NCI-H1105 (cell line): Measurements from ENCODE around the gene CPNE2.

ENCODE experiments used
- DNase-seq: peaks from one replicate; lab custom pipeline; 2025; lab: John Stamatoyannopoulos, UW

Gene CPNE2

DNA sequence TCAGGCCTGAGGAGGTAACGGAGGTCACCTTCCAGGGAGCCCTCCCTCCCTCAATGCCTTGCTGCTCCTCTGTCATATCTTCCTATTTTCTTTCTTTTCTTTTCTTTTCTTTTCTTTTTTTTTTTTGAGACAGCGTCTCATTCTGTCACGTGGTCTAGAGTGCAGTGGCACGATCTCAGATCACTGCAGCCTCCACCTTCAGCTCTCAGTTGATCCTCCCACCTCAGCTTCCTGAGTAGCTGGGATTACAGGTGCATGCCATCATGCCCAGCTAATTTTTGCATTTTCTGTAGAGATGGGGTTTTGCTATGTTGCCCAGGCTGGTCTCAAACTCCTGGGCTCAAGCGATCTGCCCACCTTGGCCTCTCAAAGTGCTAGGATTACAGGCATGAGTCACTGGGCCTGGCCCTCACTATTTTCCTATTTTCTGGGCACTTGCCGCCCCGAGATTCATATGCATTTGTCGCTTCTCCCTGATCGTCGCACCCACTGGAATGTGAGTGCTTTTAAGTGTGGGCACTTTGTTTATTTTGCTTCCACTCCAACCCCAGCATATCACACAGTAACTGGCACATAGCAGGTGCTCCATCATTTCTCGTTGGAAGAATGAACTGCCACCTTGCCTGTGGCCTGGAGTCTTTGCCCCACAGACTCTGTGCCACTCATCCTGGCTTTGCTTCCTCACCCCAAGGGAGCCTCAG is 31.7 kb downstream of the CPNE2 start:
- DNase-seq: no peak

DNA sequence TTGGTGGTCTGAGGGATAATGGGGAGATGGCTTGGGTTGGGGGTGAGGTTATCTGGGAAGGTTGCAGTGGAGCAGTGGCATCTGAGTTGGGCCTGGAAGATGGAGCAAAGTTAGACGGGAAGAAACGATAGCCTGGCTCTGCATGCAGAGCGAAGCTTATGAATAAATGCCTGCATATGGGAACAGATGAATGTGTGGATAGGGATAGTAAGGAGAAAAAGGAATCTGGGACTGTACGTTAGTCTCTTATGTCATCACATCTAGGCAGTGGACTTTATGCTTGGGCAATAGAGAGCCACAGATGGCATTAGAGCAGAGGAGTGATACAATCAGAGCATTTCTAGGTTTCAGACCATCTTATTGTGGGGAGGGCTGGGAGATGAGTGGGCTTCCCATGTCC is 33.0 kb downstream of the CPNE2 start:
- DNase-seq: no peak

DNA sequence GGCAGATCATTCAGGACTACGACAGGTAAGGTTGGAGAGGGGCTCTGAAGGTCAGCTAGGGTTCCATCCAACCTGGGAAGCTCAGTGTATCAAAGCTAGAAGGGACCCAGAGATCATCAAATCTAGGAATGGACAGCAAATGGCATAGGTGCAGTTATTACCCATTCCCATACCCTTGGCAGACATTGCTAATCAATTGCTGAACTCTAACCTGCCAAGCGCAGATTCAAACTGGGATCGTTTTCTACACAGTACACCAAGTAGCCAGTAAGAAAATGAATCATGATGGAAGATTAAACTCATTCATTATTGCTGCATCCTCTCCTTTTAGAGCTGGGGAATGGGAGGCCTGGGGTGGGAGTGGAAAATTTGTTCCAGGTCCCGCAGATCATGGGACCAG is 33.6 kb downstream of the CPNE2 start:
- no peak for DNase-seq

- DNase-seq: no peak
These were observed 34.0 kb downstream of the CPNE2 start for GRCh38 chr16:57126411-57126810.

DNA sequence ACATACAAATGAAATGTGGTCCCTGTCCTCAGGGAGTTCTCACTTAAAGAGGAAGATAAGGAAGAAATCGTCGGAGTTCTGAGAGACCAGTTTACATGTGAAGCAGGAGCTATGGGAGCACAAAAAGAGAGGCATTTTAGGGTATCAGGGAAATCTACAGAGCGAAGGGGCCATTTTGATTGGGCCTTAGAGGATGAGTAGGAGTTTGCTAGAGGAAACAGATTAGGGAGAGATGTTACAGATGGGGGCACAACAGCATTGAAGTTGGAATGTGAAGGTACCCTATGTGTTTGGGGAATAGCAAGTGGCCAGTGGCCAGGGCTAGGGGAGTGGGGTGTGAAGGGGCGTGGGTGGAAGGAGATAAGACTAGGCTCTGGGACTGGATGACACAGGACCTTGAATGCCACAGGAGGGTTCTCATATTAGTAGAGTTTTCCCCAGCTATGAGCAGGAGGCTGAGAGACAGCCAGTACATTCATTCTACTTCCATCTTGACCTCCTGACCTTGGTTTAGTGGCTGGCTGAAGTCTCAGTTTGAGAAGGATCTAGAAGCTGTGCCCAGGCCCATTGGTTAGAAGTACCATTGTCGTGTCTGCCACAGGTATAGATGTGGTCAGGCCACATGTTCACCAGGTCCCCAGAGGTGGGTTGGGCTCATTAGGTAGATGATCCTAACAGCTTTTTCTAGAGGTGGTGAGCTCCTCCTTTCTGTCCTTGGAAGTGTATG is 34.8 kb downstream of the CPNE2 start:
- no peak for DNase-seq

- DNase-seq: no peak
These were observed 35.5 kb downstream of the CPNE2 start for GRCh38 chr16:57127836-57128235.

GRCh38 chr16:57128771-57129389 is 36.5 kb downstream of the CPNE2 start:
- no peak for DNase-seq

- DNase-seq: no peak
These were observed 38.6 kb downstream of the CPNE2 start for GRCh38 chr16:57130950-57131321.

- no peak for DNase-seq
These were observed 39.1 kb downstream of the CPNE2 start for GRCh38 chr16:57131351-57131970.

DNA sequence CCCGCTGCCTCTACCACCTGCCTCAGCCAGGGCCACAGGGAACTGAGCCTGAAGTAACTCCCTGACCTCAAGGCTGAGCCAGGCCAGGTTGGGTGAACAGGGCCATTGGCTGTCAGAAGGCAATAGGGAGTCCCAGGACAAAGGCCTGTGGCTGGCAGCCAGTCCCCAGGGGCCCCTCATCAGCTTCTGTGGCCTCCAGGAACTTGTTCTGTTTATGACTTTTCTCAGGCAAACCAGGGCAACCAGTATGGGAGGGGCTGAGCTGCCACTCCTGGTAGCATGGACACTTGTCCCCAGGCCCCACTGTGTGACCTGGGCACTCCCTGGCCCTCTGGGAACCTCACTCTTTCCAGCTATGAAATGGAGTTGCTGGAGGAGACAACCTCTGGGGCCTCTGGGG is 40.1 kb downstream of the CPNE2 start:
- no peak for DNase-seq

DNA sequence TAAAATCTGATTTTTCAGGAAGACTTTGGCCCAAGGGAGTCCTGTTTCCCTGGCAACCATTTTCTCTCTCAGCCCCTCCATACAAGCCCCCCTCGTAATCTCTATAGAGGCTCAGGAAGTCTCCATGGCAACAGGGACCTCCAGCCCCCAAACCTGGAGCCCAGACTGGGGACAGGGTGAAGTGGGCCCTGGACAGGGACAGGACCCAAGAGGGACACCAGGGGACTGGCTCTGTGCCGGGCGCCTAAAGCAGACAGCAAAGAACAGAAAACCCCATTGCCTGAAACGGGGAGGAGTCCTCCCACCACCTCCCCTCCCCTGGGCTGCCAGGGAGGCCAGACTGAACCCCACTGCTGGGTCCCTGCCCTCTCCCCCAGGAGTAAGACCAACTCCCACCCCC is 40.6 kb downstream of the CPNE2 start:
- DNase-seq: no peak

DNA sequence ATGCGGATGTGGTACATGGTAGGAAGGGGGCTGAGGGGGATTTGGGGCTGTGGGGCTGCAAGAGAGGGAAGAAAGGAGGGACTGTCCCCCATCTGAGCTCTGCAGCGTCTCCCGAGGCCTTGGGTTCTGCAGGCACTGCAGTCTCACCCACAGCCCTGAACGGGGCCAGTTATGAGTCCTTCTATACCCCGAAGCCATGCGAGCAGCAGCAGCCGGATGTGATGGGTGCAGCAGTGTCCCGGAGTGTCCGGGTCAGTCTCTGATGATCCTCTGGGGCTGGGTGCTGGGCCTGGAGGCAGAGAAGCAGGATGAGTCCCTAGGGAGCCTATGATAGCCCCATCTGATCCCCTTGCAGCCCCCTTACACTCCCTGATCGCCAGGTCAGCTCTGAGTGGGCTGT is 41.5 kb downstream of the CPNE2 start:
- no peak for DNase-seq

GRCh38 chr16:57134982-57135381 is 42.6 kb downstream of the CPNE2 start:
- DNase-seq: no peak

DNA sequence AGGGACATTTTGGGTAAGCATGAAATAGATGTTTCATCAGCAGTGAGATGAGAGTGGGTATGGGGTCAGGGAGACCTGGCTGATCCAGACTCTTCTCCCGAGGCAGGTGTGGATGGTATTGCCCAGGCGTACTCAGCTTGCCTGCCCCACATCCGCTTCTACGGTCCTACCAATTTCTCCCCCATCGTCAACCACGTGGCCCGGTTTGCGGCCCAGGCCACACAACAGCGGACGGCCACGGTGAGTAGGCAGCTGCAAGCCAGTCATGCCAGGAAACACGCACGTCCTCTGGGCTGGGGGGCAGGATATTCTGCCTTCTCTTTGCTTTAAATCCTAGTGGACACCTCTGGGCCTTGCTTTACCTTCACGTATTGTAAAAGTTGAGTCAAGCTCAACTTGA is 44.7 kb downstream of the CPNE2 start:
- DNase-seq: no peak

- DNase-seq: no peak
These were observed 45.3 kb downstream of the CPNE2 start for GRCh38 chr16:57137566-57138273.

GRCh38 chr16:57138281-57138935 is 46.0 kb downstream of the CPNE2 start:
- no peak for DNase-seq

DNA sequence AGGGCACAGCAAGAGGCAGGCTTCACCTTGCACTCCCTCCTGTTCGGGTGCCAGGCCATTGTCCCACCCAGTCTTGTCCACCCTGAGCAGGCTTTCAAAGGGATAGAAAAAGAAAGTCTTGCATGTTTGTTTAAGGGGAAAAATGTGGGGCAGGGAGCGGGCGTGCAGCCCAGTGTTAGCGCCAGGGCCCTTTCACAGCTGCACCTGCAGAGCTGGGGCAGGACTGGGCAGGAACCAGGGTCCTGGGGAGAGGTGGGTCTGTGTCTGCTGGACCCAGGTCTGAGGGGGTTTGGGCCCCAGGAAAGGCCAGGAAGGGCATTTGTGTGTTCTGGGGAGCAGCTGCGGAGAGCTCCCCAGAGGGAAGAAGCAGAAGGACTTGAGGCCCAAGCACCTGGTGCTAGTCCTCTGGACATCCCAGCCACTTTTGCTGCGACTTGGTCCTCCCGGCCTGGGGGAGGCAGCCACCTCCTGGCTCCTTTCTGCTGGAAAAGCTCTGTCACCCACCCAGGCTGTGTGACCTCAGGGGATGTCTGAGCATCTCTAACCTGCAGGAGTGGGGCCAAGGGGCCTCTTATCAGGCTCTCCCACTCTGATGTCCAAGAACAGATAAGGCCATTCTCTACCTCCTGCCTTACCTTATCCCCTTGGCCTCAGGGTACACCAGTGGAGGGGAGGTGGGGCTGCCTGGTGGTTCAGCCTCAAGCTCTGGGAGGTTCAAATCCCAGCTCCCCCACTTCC is 48.7 kb downstream of the CPNE2 start:
- no peak for DNase-seq

GRCh38 chr16:57141822-57142631 is 49.6 kb downstream of the CPNE2 start:
- DNase-seq: no peak

DNA sequence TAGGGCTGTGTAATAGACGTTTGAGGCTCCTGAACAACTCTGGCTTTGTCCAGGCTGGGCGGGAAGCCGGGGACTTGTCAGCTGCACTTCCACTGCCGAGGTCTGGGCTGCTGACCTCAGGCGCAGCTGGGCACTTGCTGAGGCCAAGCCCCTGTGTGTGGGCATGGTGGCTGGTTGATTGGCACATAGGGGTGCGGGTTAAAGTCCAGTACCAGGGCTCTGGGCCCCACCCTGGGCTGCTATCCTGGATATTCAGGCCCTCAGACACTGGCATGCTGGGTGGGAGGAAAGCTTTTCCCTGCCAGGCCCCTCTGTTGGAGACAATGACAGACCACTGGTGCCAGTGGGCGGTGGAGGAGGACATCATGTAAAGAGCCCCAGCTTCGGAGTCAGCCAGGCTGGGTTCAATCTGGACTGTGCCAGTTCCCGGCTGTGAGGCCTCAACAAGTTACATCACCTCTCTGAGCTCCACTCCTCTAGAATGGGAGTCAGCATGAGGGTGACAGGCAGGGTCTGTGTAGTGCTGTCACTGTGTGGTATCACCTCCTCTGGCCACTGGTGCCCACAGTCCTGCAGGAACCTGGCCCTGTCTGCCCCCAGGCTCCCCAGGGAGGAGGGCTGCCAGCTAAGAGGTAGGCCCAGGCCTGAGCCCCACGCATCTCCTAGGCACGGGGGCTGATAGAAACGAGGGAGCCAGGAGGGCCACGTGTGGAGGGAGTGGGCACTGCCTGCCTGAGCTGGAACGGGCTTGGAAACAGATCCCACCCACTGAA is 51.0 kb downstream of the CPNE2 start:
- no peak for DNase-seq
